ENCODE data around the gene MAPK1IP1L. TPM values are rescaled to one million over a fixed set of nuclear protein-coding genes. Genes with fewer than 3 reads are reported as not detected.

The MAPK1IP1L gene
- total and polyA plus RNA-seq, 2 donors (not counting 1 experiment from before 2014, with no cell fraction given), result 116 to 141 TPM

DNA sequence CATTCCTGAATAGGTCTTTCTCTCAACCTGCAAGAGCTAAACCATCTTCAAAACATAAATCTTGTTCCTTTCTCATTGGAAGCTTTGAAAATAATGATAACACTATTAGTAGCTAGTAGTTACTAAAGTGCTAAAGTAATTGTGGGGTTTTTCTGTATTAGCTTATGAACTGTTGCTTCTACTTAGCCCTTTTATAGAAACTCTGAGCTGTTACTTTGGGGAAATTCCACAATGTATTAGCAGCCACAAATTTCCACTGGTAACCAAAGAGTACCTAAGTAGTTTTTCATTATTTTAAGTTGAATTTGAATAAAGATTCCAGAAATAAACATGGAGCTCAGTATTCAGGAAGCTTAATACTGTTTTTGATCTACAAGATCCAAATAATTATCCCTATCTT is 6.4 kb upstream of the MAPK1IP1L start:
- Histone ChIP-seq H3K79me2 (ENCODE audit: control insufficient read depth, insufficient read depth, low read length) (peaks cover 2% of the 10 kb centered on the region), H3K27ac (ENCODE audit: low read length in 2 of 2) (no peak overlapping the region), H3K4me2 (replicated peaks; ENCODE audit: low read depth, low read length, poor library complexity, severe bottlenecking) (no peak overlapping the region), H2AFZ (ENCODE audit: insufficient read depth, low read depth, low read length, poor library complexity, severe bottlenecking) (no peak overlapping the region), H3K9ac (ENCODE audit: low read length) (no peak overlapping the region), H3K4me3 (ENCODE audit: control extremely low read depth in 1 of 5, extremely low read depth in 1 of 5, insufficient read depth in 1 of 5, low read depth in 2 of 5, low read length in 4 of 5) (no peak overlapping the region), H3K4me1 (ENCODE audit: control insufficient read depth in 2 of 2, insufficient read depth in 2 of 2, low read length in 2 of 2) (no peaks in the 10 kb centered on the region), H3K36me3 (replicated peaks in 1 of 2; ENCODE audit: control extremely low read depth in 1 of 2, control insufficient read depth in 1 of 2, extremely low read depth in 1 of 2, insufficient read depth in 2 of 2, low read length in 1 of 2) (peaks cover 12 to 13% of the 10 kb centered on the region in 2 experiments), H3K9me3 (ENCODE audit: control extremely low read depth in 1 of 3, control insufficient read depth in 2 of 3, insufficient read depth in 1 of 3, low read length in 2 of 3) (no peaks in the 10 kb centered on the region), H4K20me1 (ENCODE audit: control insufficient read depth, insufficient read depth, low read length, poor library complexity, severe bottlenecking) (no peaks in the 10 kb centered on the region), H3K27me3 (replicated peaks in 1 of 4; ENCODE audit: control extremely low read depth in 1 of 4, control insufficient read depth in 3 of 4, insufficient read depth in 4 of 4, low read length in 3 of 4) (no peaks in the 10 kb centered on the region)
- H3K27me3 Mint-ChIP-seq, result no peaks in the 10 kb centered on the region
- intact Hi-C loops (cut with micrococcal nuclease), result no loop called here
- ATAC-seq (ENCODE audit: low read depth) (no peak), DNase-seq (no peak)
- H3K27ac Mint-ChIP-seq, result no peak overlapping the region
- H3K4me3 Mint-ChIP-seq, result no peak overlapping the region
- TF ChIP-seq, protein P1, sequence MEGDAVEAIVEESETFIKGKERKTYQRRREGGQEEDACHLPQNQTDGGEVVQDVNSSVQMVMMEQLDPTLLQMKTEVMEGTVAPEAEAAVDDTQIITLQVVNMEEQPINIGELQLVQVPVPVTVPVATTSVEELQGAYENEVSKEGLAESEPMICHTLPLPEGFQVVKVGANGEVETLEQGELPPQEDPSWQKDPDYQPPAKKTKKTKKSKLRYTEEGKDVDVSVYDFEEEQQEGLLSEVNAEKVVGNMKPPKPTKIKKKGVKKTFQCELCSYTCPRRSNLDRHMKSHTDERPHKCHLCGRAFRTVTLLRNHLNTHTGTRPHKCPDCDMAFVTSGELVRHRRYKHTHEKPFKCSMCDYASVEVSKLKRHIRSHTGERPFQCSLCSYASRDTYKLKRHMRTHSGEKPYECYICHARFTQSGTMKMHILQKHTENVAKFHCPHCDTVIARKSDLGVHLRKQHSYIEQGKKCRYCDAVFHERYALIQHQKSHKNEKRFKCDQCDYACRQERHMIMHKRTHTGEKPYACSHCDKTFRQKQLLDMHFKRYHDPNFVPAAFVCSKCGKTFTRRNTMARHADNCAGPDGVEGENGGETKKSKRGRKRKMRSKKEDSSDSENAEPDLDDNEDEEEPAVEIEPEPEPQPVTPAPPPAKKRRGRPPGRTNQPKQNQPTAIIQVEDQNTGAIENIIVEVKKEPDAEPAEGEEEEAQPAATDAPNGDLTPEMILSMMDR (IDR thresholded peaks at IDR 0.05), result no peak
- no peak for TF ChIP-seq EZH2 (IDR thresholded peaks at IDR 0.05; ENCODE audit: borderline replicate concordance, insufficient read depth, low read depth, low read length, poor library complexity, severe bottlenecking)
- ChIA-PET CTCF (interaction anchor here (0.6 to 1.4 kb wide), 4 partner anchors 17 to 116 kb away, joined by 3 to 5 read pairs (median 4); partner anchors contain the start of genes SOCS4 and WDHD1), POLR2A (no interaction called here)
- H3K4me1 Mint-ChIP-seq, result peaks cover 3% of the 10 kb centered on the region
- H3K9me3 Mint-ChIP-seq (ENCODE audit: insufficient read depth), result no peaks in the 10 kb centered on the region

DNA sequence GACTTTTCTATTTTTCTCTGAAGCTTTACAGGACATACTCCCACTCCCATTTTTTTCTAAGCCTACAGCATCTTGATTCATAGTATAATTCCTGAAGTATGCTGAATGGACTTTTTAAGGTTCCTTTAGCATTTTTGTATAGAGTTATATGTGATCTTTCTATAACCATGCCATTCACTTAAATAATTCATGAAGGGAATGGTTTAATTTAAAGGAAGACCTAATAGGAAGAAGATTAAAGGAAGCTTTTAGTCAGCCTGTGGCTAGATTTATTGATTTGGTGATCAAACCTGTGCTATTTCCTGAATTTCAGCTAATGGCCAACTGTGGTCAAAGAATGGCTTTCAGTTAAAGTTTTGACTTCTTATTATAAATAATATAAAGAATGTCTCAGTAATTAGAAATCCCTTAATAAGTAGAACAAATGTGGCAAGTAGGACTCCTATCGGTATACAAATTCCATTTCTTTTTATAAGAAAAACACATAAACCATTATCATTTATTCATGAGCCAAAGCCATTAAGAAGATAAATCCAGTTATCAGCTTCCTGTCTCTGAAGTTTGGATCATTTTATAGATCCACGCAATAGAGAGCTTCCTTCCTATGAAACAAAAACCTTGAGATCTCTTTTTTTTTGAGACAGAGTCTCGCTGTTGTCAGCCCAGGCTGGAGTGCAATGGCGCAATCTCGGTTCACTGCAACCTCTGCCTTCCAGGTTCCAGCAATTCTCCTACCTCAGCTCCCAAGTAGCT is 4.0 kb upstream of the MAPK1IP1L start:
- H3K27ac ChIP-seq (ENCODE audit: low read length in 2 of 2), result no peak overlapping the region
- intact Hi-C loops (cut with micrococcal nuclease), result no loop called here

More for the DNA sequence above, 4.0 kb upstream of the MAPK1IP1L start:
- H3K4me3 Mint-ChIP-seq, result no peak overlapping the region
- Histone ChIP-seq H3K79me2 (ENCODE audit: control insufficient read depth, insufficient read depth, low read length) (peaks cover 10% of the 10 kb centered on the region), H3K4me1 (ENCODE audit: control insufficient read depth in 2 of 2, insufficient read depth in 2 of 2, low read length in 2 of 2) (peaks cover 3 to 11% of the 10 kb centered on the region in 2 donors), H3K9ac (ENCODE audit: low read length) (no peak overlapping the region), H4K20me1 (ENCODE audit: control insufficient read depth, insufficient read depth, low read length, poor library complexity, severe bottlenecking) (no peaks in the 10 kb centered on the region), H2AFZ (ENCODE audit: insufficient read depth, low read depth, low read length, poor library complexity, severe bottlenecking) (no peak overlapping the region), H3K4me3 (ENCODE audit: control extremely low read depth in 1 of 5, extremely low read depth in 1 of 5, insufficient read depth in 1 of 5, low read depth in 2 of 5, low read length in 4 of 5) (no peak overlapping the region), H3K27me3 (replicated peaks in 1 of 4; ENCODE audit: control extremely low read depth in 1 of 4, control insufficient read depth in 3 of 4, insufficient read depth in 4 of 4, low read length in 3 of 4) (no peaks in the 10 kb centered on the region), H3K36me3 (replicated peaks in 1 of 2; ENCODE audit: control extremely low read depth in 1 of 2, control insufficient read depth in 1 of 2, extremely low read depth in 1 of 2, insufficient read depth in 2 of 2, low read length in 1 of 2) (peaks cover 11 to 12% of the 10 kb centered on the region in 2 experiments), H3K9me3 (ENCODE audit: control extremely low read depth in 1 of 3, control insufficient read depth in 2 of 3, insufficient read depth in 1 of 3, low read length in 2 of 3) (no peaks in the 10 kb centered on the region), H3K4me2 (replicated peaks; ENCODE audit: low read depth, low read length, poor library complexity, severe bottlenecking) (no peak overlapping the region)
- WGBS (ENCODE audit: insufficient coverage), result 96% methylated on average over 4 of the region's 5 CpGs
- TF ChIP-seq, protein P1 (IDR thresholded peaks at IDR 0.05), result no peak
- no peak for TF ChIP-seq EZH2 (IDR thresholded peaks at IDR 0.05; ENCODE audit: borderline replicate concordance, insufficient read depth, low read depth, low read length, poor library complexity, severe bottlenecking)
- no peak overlapping the region for H3K27ac Mint-ChIP-seq
- no peaks in the 10 kb centered on the region for H3K9me3 Mint-ChIP-seq (ENCODE audit: insufficient read depth)
- no peak for ATAC-seq (ENCODE audit: low read depth)
- H3K27me3 Mint-ChIP-seq, result no peaks in the 10 kb centered on the region
- POLR2A ChIA-PET, result interaction anchor here (0.6 kb wide), 1 partner anchor 125 kb away, joined by 4 read pairs; no protein-coding TSS in a partner anchor
- CTCF ChIA-PET, result interaction anchor here (1.0 to 4.5 kb wide), 6 partner anchors 10 to 114 kb away, joined by 3 to 16 read pairs (median 4); no protein-coding TSS in a partner anchor
- peaks cover 14% of the 10 kb centered on the region for H3K4me1 Mint-ChIP-seq
- DNase-seq, result no peak
